RKO (cell line): ENCODE data around the gene UBR2.
"Not testable (repeated sequence)": the region's sequence is repeated elsewhere in the genome, so short reads cannot be mapped to it uniquely, and the experiment has no call there.

Experiments
- DNase-seq: peaks from one replicate; pipeline ENCODE4 v3.0.0-alpha.2; 2016; ENCODE audit warnings: low spot score

Gene UBR2

GRCh38 chr6:42618686-42619085 lies 54.9 kb downstream of the UBR2 start:
- DNase-seq: no peak

- no peak for DNase-seq
Observed at GRCh38 chr6:42619963-42620362, 56.1 kb downstream of the UBR2 start.

- DNase-seq: no peak
Observed at GRCh38 chr6:42624601-42625000, 60.8 kb downstream of the UBR2 start.

DNA sequence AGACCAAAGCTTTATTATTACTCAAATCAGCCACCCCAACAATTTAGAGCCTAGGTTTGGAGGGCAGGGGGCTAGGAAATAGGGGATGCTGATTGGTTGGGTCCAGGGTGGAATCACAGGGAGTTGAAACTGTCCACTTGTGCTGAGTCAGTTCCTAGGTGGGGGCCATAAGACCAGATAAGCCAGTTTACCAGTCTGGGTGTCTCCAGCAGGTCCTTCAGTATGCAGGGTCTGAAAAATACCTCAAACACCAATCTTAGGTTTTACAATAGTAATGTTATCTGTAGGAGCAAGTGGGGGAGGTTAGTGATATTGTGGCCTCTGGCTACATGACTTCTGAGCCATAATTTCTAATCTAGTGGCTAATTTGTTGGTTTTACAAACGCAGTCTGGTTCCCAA lies 63.2 kb downstream of the UBR2 start:
- DNase-seq: no peak

DNA sequence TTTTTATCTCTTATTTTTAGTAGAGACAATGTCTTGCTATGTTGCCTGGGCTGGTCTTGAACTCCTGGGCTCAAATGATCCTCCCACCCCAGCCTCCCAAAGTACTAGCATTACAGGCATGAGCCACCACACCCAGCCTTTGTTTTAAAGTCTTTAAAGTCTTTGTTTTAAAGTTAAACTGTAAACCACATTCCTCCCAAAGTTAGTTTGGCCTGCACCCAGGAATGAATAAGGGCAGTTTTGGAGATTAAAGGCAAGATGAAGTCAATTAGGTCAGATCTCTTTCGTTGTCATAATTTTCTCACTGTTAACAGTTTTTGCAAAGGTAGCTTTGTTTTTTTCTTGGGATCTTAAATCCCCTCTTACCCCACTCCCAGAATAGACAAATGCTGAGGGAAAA lies 63.8 kb downstream of the UBR2 start:
- no peak for DNase-seq

DNA sequence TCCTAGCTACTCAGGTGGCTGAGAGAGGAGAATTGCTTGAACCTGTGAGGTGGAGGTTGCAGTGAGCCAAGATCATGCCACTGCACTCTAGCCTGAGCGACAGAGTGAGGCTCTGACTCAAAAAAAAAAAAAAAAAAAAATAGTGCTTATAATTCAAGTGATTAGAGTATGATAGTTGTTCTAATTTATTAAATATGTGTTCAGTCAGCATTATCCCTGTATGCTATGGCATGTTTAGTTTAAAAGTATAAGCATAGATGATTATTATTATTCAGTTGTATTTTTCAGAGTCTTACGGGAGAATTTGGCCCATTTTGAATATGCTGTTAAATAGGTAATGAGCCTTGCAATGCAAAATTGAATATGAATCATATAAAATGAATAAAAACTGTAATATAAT lies 64.8 kb downstream of the UBR2 start:
- no peak for DNase-seq

DNA sequence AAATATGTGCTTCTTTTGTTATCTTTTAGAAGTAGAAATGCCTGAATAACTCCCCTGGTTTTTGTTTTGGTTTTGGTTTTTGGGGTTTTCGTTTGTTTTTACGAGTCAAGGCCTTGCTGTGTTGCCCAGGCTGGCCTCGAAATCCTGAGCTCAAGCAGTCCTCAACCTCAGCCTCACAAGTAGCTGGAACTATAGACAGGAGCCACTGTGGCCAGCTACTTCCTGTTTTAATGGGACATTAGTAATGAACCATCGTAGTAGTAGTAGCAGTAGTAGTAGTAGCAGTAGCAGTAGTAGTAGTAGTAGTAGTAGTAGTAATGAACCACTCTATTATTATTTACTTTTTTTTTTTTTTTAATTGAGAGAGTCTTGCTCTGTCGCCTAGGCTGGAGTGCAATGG lies 66.0 kb downstream of the UBR2 start:
- no peak for DNase-seq

DNA sequence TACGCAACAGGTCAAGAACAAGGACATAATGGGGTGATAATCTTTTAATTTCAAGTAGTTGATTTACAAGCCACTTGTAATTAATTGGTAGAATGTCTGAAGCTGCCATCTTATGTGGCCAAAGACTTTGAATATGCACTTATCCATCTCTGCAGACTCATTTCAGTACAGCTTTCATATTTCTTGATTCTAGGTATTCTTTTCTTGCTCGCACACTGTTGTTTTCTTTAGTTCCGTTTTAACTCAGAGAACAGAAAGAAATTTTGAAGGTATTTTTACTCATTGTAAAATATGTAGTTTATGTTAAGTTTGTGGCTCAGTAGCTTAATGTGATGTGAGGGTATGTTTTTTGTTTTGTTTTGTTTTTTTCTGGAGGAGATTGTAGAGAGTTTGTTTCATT lies 73.9 kb downstream of the UBR2 start:
- DNase-seq: no peak

DNA sequence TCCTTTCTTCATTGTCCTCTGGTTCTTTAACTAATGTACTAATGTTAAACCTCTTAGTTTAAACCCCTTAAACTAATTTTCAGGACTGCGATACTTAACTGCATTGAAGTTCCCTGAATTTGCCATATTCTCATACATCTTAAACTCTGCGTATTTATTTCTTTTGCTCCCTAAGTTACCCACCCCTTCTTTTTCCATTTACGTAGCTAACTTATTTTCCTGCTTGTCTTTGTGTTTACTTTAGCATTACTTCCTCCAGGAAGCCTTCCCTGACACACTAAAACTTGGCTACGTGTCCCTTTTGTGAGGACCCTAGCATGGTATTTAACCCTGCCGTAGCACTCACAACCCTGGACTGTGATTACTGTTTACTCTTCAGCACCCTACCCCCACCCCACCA lies 79.0 kb downstream of the UBR2 start:
- no peak for DNase-seq

DNA sequence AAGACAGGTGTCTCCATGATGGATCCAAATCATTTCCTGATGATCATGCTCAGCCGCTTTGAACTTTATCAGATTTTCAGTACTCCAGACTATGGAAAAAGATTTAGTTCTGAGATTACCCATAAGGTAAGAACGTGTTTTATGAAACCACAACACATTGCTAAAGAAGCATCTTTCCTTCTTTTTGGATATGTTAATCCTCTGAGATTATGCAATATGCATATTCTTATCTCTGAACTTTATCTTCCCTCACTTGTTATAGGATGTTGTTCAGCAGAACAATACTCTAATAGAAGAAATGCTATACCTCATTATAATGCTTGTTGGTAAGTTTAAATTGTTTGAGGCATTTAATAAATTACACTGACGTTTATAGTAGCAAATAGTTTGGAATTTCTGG lies 80.4 kb downstream of the UBR2 start:
- no peak for DNase-seq

- DNase-seq: no peak
Observed at GRCh38 chr6:42652024-42652746, 88.4 kb downstream of the UBR2 start.

GRCh38 chr6:42653851-42654250 lies 90.0 kb downstream of the UBR2 start:
- no peak for DNase-seq

- DNase-seq: no peak
Observed at GRCh38 chr6:42659806-42660205, 96.0 kb downstream of the UBR2 start.

DNA sequence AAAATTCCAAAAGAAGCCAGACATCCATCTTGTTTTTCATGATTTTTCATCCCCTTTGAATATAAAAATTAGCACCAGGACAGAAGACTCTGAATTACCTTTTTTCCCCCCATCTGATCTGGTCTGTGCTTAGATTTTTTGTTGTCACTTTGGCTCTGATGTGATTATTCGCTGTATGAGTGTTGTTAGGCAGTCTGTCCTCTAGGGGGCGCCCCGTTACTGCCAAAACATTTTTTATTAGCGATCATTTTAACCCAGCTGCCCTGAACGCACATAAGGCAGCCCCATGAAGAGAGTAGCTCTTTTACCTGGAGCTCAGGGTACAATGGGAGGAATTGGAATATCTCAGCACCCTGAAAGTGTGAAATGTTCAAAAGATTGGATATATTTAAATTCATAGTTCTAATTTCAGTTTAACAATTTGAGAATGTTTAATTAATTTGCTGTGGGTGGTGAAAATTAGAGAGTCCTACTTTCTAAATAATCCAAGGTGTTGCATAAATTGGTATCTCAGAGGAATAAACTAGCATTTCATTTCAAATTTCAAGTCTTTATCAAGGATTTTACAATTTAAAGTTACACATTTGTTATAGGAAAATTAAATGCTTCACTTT lies 97.8 kb downstream of the UBR2 start:
- DNase-seq: peak; percentile 80

- DNase-seq: no peak
Observed at GRCh38 chr6:42664718-42665117, 100.9 kb downstream of the UBR2 start.

DNA sequence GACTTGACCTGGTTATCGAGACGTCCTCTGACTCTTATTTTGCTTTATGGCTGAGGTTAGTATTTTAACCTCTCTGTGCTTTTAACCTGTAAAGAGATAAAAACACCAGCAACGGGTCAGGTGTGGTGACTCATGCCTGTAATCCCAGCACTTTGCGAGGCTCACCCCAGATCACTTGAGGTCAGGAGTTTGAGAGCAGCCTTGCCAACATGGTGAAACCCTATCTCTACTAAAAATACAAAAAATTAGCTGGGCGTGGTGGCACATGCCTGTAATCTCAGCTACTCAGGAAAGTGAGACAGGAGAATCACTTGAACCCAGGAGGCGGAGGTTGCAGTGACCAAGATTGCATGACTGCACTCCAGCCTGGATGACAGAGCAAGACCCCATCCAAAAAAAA lies 110.5 kb downstream of the UBR2 start:
- DNase-seq: not testable (repeated sequence)

GRCh38 chr6:42674780-42675179 lies 111.0 kb downstream of the UBR2 start:
- DNase-seq: no peak

GRCh38 chr6:42679358-42679757 lies 115.5 kb downstream of the UBR2 start:
- DNase-seq: no peak

DNA sequence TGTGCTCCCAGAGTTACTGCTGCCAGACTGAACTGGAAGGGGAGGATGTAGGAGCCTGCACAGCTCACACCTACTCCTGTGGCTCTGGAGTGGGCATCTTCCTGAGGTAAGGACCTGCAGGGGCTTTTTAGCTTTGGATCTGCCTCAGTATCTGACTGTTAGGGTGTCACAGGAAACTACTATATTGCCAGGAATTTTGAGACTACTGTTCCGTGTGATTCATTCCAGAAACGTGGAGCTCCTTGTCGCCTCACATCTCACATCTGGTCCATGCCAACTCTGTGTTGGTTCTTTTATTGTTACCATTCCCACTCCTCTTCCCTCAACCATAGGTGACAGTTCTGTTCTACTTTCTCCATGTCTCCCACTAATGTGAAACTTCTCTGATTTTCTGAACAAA lies 124.5 kb downstream of the UBR2 start:
- no peak for DNase-seq

GRCh38 chr6:42689371-42689770 lies 125.5 kb downstream of the UBR2 start:
- DNase-seq: no peak

DNA sequence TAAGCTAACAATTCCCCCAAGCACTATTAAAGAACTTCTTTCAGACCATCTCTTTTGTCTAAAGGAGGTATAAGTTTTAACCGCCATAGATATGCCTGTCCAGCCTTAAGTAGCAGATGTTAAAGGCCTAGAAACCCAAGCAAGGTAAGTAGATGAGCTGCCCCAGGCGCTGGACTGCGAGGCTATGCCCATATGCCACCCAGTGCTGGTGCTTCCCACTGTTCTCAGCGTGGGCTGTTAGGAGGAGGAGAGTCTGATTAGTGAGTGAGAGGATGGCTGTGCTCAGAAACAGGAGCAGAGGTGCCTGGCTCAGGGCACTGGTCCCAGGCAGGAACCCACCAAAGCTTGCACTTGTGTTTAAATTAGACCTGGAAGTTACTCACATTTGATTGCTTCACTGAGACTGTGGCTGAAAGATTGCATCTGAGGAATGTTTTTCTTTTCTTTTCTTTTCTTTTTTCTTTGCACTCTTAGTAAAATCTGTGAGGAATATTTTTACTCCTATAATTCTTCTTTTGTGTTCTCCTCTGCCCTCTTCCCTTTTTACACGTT lies 126.4 kb downstream of the UBR2 start:
- no peak for DNase-seq

GRCh38 chr6:42690872-42691271 lies 127.0 kb downstream of the UBR2 start:
- no peak for DNase-seq

- DNase-seq: peak; percentile 54
Observed at GRCh38 chr6:42692137-42692911, 128.5 kb downstream of the UBR2 start.
